Stimulated activated CD8-positive, alpha-beta memory T cell treated with anti-CD3 and anti-CD28 coated beads, Interleukin-4, amount 100 ng/mL, for 48 hours (primary cell): Measurements from ENCODE around the gene NFKB2.
A peak's percentile ranks its signal among the peaks of the same experiment; 100 is the strongest.

Experiments
- DNase-seq: peaks from one replicate; pipeline ENCODE4 v3.0.0-alpha.2; 2020

Gene NFKB2

DNA sequence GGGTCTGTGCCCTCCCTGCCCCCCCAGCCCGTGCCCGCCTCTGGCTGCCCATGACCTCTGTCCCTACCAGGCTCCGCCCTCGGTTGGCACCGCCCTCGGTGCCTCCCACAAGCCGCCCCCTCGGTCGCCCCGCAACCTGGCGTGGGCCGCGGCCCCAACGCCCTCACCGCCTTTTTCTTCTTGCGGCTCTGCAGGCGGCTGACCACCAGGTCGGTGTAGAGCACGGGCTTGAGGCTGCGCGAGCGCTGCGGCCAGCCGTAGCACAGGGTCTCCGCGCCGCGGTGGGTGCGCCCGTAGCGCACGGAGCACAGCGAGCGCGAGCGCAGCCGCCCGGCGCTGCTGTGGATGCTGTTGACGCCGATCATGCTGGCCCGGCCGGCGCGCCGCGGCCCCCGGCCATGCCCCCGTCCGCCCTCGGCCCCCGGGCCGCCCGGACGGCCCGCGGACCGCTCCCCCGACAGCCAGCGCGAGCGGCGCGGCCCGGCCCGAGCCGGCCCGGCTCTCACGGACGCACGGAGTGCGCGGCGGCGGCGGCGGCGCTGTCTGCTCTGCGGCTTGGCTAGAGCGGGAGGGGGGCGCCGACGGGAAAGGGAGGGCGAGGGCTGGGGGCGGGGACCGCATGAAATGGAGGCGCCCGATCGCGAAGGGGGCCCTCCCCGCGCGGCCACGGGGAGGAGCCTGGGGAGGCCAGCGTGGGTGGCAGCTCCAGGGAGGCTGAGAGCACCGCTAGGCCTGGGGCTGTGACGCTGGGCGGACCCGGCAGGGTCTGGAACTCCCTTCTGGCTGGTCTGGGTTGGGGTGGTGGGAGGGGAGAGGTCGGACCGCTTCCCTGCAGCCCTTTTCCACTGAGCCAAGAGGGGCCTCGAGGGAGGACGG, 13.5 kb downstream of the NFKB2 start:
- peak; percentile 86 for DNase-seq

- no peak for DNase-seq
Observed at GRCh38 chr10:102409604-102410428, 14.3 kb downstream of the NFKB2 start.

- peak; percentile 73 for DNase-seq
Observed at GRCh38 chr10:102410429-102411073, 15.0 kb downstream of the NFKB2 start.

GRCh38 chr10:102411341-102412255, 16.1 kb downstream of the NFKB2 start:
- DNase-seq = no peak

GRCh38 chr10:102412293-102412692, 16.8 kb downstream of the NFKB2 start:
- DNase-seq = no peak

DNA sequence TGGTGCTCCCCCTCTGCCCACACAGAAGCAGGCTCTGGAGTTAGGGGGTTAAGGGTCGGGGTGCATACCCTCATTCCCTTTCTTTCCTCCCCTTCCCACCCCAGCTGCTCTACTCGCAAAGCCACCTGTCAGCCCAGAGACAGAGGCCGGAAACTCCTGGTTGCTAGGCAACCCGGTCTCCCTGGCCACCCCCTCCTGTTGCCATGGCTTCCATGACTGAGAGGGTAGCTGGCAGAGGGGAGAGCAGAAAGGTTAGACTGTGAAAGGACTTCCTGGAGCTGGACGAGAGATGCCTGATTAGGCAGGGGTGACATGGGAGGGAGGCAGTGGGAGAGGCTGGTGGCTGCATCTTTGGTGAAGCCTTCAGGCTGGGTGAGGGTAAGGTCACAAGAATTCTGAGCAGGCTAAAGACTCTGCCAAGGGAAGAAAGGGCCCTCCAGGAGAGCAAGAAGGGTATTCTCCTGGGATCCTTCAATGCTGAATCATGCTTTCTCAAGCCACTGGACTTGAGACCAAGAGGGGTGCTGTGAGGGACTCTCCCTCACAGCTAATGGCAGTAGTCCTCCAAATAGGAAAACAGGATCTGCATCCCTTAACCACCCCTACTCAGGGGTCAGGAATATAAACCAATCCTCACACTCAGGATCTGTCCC, 17.7 kb downstream of the NFKB2 start:
- peak; percentile 61 for DNase-seq

DNA sequence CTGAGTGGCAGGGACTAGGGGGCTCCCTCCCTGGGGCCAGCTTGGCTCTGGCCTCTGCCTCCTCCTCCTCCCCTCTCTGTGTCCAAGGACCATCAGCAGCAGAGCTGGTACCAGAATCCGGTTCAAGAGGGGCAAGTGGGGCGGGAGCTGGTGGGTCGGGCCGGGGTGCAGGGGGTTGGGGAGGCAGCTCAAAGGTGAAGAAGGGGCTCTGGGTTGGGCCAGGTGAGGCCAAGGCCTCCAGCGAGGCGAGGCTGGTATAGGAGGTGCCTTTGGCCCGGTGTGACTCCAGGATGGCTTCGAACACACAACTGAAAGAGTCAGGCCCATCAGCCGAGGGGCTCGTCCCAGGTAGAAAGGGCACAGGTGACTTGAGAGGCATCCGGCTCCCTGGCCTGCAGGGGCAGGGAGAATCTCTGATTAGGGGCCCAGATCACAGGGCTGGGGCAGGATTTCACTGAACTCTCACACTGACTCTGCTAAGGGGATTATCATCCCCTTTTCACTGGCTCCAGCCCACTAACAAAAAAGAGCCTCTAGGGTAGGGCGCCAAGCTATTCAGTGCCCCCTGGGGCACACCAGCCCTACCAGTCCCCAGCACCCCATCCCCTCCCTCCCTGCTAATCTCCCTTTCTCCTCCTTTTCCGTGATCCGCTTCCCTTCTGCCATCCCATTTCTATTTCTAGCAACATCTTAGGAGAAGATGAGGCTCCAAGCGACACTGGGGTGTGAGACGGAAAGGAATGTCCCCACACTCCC, 18.5 kb downstream of the NFKB2 start:
- DNase-seq = no peak

GRCh38 chr10:102414749-102415148, 19.2 kb downstream of the NFKB2 start:
- DNase-seq = no peak

GRCh38 chr10:102416283-102416682, 20.8 kb downstream of the NFKB2 start:
- DNase-seq = no peak

- no peak for DNase-seq
Observed at GRCh38 chr10:102416695-102417094, 21.2 kb downstream of the NFKB2 start.

DNA sequence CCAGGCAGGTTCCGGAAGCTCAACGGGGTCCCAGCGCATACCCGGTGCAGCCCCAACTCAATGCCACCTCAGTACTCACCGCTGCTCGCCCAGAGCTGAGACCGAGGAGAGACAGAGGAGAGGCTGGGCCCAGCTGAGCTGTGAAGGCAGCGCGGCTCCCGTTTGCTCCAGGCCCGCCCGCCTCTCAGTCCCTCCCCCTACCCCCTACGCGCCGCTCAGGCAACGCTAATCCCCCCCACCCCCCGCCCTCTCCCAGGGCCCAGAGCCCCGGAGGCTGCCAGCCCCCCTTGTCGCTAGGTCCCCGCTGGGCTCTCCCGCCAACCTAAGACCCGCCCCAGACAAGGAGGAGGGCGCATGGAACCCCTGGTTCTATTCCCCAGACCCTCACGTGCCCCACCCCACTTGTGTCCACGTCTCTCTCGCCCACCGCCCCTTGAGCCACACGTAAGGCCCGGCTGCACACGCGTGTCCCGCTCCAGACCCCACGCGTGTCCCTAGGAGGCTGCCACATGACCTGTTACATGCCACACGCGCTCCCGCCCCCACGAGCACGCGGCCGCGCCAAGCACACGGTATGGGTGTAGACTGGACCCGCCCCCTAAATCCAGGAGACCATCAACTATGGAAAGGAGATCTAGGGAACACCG, 23.2 kb downstream of the NFKB2 start, which contains the start of gene PSD:
Gene PSD, minus strand, starts transcription at position 164 of the 647 bp plus-strand sequence. CDS start 1,747 bp downstream, outside the sequence.
- no peak for DNase-seq

GRCh38 chr10:102419269-102420180, 24.0 kb downstream of the NFKB2 start:
- DNase-seq = peak; percentile 85

- DNase-seq = peak; percentile 35
Observed at GRCh38 chr10:102420181-102420713, 24.7 kb downstream of the NFKB2 start.

DNA sequence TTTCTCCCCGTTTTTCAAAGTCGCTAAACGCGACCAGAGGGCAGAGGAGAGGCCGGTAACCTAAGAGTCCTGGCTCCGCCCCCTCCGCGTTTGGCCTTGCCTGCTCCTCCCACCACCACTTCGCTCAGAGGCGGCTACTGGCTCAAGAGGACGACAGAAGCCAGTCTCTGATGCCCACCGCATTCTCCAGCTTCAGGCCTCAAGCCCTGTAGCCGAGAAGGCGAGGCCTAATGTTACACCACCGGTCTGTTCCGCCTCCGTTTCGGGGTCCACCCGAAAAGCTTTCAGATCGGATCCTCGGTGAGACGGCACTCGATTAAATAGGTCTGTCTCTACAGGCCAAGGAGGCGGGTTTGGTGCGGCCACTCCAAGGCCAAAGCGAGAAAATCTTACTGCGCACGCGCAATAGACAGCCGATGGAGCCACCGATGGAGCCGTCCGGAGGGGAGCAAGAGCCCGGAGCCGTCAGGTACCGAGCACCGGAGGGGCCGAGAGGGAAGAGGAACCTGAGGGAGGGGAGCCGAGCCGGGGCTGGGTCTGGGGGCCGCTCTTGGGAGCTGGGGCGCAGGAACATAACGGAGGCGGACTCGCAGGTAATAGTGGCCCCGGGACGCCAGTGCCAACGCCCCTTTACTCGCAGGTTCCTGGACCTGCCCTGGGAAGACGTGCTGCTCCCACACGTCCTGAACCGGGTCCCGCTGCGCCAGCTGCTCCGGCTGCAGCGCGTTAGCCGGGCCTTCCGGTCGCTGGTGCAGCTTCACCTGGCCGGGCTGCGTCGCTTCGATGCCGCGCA, 25.4 kb downstream of the NFKB2 start, which contains the start of gene FBXL15:
Gene FBXL15, plus strand, starts transcription at position 123 of the 793 bp plus-strand sequence. Its CDS starts 294 bp downstream, at position 417.
- peak; percentile 99 for DNase-seq

- no peak for DNase-seq
Observed at GRCh38 chr10:102421507-102421756, 25.9 kb downstream of the NFKB2 start.

DNA sequence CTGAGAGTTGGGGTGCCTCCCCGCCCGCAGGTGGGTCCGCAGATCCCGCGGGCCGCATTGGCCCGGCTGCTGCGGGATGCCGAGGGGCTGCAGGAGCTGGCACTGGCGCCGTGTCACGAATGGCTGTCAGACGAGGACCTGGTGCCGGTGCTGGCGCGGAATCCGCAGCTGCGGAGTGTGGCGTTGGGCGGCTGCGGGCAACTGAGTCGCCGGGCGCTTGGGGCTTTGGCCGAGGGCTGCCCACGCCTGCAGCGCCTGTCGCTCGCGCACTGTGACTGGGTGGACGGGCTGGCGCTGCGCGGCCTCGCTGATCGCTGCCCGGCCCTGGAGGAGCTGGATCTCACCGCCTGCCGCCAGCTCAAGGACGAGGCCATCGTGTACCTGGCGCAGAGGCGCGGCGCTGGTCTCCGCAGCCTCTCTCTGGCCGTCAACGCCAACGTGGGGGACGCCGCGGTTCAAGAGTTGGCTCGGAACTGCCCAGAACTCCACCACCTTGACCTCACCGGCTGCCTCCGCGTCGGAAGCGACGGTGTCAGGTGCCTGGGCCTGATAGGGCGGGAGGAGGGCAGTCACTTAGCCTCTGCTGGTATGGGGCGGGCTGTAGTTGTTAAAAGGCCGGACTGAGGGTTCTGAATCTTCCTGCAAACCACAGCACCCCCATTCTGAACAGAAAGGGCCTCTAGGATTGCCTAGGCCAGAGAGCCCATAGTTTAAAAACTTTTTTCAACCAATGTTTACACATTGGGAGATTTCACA, 26.4 kb downstream of the NFKB2 start:
- peak; percentile 45 for DNase-seq

DNA sequence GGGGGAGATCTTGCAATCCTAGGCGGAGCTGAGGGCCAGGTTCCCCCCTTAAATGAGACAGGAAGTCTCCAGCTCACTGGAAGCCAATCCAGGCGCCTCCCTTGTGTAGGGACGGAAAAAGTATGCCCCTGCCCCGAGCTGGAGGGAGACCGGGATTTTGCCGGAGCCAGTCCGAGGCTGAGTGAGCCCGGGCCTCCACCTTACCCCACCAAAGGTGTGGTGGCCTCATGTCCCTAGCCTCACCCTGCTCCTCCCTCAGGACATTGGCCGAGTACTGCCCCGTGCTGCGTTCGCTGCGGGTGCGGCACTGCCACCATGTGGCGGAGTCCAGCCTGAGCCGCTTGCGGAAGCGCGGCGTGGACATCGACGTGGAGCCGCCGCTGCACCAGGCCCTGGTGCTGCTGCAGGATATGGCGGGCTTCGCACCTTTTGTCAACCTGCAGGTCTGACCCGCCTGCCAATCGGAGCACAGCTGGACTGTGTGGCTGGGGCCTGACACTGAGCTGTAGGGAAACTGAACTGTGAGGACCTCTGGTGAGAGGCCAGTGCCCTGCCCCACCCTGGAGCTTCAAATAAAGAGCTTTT, 27.1 kb downstream of the NFKB2 start:
- DNase-seq = peak; percentile 75
